ENCODE results near the gene CIDEB. TPM values are rescaled to one million over a fixed set of nuclear protein-coding genes. Genes with fewer than 3 reads are reported as not detected.

Gene CIDEB
- total RNA-seq, 1 experiment from 2014 or later, result 0.22 TPM

DNA sequence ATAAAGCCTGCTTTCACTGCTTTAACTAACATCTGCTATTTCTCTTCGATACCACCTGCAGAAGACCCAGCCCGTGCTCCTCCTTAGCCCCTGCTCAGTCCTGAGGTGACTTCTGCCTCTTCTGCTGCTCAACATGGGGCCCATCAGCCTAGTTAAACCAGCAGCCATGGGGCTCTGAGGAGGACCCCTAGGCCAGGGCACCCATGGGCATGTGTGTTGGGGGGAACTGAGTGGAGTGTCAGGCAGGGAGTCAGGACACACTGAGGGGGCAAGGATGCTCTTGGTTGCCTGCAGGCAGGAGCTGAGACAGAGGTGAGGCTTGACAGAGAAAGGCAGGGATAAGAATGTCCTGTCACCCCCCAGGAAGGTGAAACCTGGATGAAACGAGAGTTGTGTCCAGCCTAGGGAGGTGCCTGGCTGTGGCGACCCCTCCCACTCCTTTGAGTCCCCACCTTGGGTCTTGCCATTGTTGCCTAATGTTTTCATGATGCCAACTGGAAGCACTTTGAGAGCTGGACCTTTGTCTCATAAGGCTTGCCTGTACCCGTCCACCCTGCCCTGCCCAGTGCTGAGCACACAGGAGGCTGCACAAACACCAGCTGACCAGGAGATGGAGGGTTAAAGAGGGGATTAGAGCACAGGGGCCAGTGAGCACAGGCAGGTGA, 23.8 kb downstream of the CIDEB start:
- Histone ChIP-seq H3K27me3 (ENCODE audit: insufficient read depth, low read length) (no peaks in the 10 kb centered on the region), H3K79me2 (ENCODE audit: insufficient read depth, low read length) (no peaks in the 10 kb centered on the region), H3K27ac (ENCODE audit: low read depth, low read length) (no peak overlapping the region), H3K4me2 (ENCODE audit: low read length) (no peak overlapping the region), H2AFZ (ENCODE audit: low read depth, low read length, poor library complexity, severe bottlenecking) (no peak overlapping the region), H3K9me2 (ENCODE audit: insufficient read depth) (no peaks in the 10 kb centered on the region), H4K20me1 (ENCODE audit: insufficient read depth) (no peaks in the 10 kb centered on the region), H3K9ac (ENCODE audit: low read length) (no peak overlapping the region), H3K9me3 (ENCODE audit: control insufficient read depth in 1 of 2, insufficient read depth in 1 of 2, low read depth in 1 of 2, low read length in 2 of 2) (no peaks in the 10 kb centered on the region), H3K4me1 (ENCODE audit: control insufficient read depth in 1 of 2, insufficient read depth in 2 of 2, low read length in 2 of 2) (no peaks in the 10 kb centered on the region), H3K36me3 (ENCODE audit: control insufficient read depth in 1 of 2, insufficient read depth in 2 of 2, low read length in 2 of 2) (no peaks in the 10 kb centered on the region), H3K4me3 (replicated peaks in 1 of 2; ENCODE audit: low read depth in 1 of 2, low read length in 2 of 2) (no peak overlapping the region)
- POLR2A ChIA-PET, result interaction anchor here (0.6 kb wide), 1 partner anchor 42 kb away, joined by 3 read pairs; the partner anchor contains the start of gene TINF2
- BruUV-seq (replicated peaks), result no TSS peak
- no peak for DNase-seq (ENCODE audit: low read depth, low spot score)
- no peak for ATAC-seq
- RAD21 ChIA-PET (ENCODE audit: low non-redundant PET in 1 of 2, low total read pairs in 2 of 2, uncharacterized antibody in 2 of 2, unreplicated experiment in 2 of 2), result no interaction called here
- intact Hi-C loops (cut with micrococcal nuclease), result no loop called here
- TF ChIP-seq JUND (IDR thresholded peaks at IDR 0.05) (no peak), SRF (IDR thresholded peaks at IDR 0.05; ENCODE audit: low read depth) (no peak), RAD21 (IDR thresholded peaks at IDR 0.05; ENCODE audit: low read depth) (no peak), ZNF274 (IDR thresholded peaks at IDR 0.05; ENCODE audit: low read depth, low read length) (no peak), ELF1 (IDR thresholded peaks at IDR 0.05; ENCODE audit: borderline replicate concordance, low read depth) (no peak), TCF7L2 (IDR thresholded peaks at IDR 0.05; ENCODE audit: borderline replicate concordance, extremely low read depth, insufficient read depth, insufficient read length) (no peak), SIN3A (IDR thresholded peaks at IDR 0.05; ENCODE audit: low read depth) (no peak), FOSL1 (IDR thresholded peaks at IDR 0.05; ENCODE audit: low read depth) (no peak), POLR2A (IDR thresholded peaks at IDR 0.05; ENCODE audit: borderline replicate concordance, extremely low read depth, insufficient read depth, insufficient read length) (no peak), CEBPB (IDR thresholded peaks at IDR 0.05; ENCODE audit: low read depth) (no peak), ZFX (IDR thresholded peaks at IDR 0.05) (no peak), EGR1 (IDR thresholded peaks at IDR 0.05; ENCODE audit: low read depth) (no peak), YY1 (IDR thresholded peaks at IDR 0.05; ENCODE audit: extremely low read depth, insufficient replicate concordance, low read depth, low read length) (no peak), EZH2phosphoT487 (IDR thresholded peaks at IDR 0.05; ENCODE audit: borderline replicate concordance) (no peak), EZH2 (IDR thresholded peaks at IDR 0.05) (no peak)
- TF ChIP-seq, protein P1, sequence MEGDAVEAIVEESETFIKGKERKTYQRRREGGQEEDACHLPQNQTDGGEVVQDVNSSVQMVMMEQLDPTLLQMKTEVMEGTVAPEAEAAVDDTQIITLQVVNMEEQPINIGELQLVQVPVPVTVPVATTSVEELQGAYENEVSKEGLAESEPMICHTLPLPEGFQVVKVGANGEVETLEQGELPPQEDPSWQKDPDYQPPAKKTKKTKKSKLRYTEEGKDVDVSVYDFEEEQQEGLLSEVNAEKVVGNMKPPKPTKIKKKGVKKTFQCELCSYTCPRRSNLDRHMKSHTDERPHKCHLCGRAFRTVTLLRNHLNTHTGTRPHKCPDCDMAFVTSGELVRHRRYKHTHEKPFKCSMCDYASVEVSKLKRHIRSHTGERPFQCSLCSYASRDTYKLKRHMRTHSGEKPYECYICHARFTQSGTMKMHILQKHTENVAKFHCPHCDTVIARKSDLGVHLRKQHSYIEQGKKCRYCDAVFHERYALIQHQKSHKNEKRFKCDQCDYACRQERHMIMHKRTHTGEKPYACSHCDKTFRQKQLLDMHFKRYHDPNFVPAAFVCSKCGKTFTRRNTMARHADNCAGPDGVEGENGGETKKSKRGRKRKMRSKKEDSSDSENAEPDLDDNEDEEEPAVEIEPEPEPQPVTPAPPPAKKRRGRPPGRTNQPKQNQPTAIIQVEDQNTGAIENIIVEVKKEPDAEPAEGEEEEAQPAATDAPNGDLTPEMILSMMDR (IDR thresholded peaks at IDR 0.05 in 2 of 3, conservative IDR thresholded peaks at IDR 0.05 in 1 of 3; ENCODE audit: borderline replicate concordance in 1 of 3, insufficient read depth in 1 of 3, low read depth in 2 of 3, low read length in 2 of 3), result no peak
- TF ChIP-seq, protein P2, sequence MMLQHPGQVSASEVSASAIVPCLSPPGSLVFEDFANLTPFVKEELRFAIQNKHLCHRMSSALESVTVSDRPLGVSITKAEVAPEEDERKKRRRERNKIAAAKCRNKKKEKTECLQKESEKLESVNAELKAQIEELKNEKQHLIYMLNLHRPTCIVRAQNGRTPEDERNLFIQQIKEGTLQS (IDR thresholded peaks at IDR 0.05), result no peak
- TF ChIP-seq, protein P3, sequence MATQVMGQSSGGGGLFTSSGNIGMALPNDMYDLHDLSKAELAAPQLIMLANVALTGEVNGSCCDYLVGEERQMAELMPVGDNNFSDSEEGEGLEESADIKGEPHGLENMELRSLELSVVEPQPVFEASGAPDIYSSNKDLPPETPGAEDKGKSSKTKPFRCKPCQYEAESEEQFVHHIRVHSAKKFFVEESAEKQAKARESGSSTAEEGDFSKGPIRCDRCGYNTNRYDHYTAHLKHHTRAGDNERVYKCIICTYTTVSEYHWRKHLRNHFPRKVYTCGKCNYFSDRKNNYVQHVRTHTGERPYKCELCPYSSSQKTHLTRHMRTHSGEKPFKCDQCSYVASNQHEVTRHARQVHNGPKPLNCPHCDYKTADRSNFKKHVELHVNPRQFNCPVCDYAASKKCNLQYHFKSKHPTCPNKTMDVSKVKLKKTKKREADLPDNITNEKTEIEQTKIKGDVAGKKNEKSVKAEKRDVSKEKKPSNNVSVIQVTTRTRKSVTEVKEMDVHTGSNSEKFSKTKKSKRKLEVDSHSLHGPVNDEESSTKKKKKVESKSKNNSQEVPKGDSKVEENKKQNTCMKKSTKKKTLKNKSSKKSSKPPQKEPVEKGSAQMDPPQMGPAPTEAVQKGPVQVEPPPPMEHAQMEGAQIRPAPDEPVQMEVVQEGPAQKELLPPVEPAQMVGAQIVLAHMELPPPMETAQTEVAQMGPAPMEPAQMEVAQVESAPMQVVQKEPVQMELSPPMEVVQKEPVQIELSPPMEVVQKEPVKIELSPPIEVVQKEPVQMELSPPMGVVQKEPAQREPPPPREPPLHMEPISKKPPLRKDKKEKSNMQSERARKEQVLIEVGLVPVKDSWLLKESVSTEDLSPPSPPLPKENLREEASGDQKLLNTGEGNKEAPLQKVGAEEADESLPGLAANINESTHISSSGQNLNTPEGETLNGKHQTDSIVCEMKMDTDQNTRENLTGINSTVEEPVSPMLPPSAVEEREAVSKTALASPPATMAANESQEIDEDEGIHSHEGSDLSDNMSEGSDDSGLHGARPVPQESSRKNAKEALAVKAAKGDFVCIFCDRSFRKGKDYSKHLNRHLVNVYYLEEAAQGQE (IDR thresholded peaks at IDR 0.05; ENCODE audit: low read depth), result no peak
- TF ChIP-seq, protein P4, sequence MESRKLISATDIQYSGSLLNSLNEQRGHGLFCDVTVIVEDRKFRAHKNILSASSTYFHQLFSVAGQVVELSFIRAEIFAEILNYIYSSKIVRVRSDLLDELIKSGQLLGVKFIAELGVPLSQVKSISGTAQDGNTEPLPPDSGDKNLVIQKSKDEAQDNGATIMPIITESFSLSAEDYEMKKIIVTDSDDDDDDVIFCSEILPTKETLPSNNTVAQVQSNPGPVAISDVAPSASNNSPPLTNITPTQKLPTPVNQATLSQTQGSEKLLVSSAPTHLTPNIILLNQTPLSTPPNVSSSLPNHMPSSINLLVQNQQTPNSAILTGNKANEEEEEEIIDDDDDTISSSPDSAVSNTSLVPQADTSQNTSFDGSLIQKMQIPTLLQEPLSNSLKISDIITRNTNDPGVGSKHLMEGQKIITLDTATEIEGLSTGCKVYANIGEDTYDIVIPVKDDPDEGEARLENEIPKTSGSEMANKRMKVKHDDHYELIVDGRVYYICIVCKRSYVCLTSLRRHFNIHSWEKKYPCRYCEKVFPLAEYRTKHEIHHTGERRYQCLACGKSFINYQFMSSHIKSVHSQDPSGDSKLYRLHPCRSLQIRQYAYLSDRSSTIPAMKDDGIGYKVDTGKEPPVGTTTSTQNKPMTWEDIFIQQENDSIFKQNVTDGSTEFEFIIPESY (IDR thresholded peaks at IDR 0.05; ENCODE audit: extremely low read depth, insufficient replicate concordance, low read length), result no peak
- CTCF ChIA-PET, result interaction anchor here (1.2 to 1.3 kb wide), 2 partner anchors 14 to 24 kb away, joined by 4 read pairs; partner anchors contain the start of gene CIDEB

Data from HCT116 (cell line).